ENCODE results near the gene MED27.
"Not testable (repeated sequence)": the region's sequence is repeated elsewhere in the genome, so short reads cannot be mapped to it uniquely, and the experiment has no call there.

Gene MED27

DNA sequence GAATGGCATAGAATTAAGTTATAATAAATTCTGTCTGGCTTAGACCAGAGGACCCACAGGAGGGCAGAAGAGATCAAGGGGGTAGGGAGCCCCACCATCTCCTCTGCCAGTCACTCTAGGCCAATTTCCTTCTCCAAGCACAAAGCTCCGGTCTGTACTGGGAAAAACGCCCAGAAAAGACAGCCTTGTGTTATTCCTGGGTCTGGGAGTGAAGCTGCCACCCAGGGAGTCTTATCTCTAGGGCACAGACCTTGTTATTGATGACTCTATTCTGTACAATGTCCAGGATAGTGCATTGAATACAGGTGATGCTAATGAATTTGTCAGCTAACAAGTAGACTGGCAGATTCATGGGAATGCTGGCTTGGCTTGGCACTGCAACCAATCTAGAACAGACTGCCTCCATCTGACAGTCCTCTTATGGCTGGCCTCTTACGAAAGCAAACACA is 60.7 kb downstream of the MED27 start:
- DNase-seq (ENCODE audit: low read depth), result no peak

GRCh38 chr9:132016456-132016855 is 63.2 kb downstream of the MED27 start:
- no peak for DNase-seq (ENCODE audit: low read depth)

DNA sequence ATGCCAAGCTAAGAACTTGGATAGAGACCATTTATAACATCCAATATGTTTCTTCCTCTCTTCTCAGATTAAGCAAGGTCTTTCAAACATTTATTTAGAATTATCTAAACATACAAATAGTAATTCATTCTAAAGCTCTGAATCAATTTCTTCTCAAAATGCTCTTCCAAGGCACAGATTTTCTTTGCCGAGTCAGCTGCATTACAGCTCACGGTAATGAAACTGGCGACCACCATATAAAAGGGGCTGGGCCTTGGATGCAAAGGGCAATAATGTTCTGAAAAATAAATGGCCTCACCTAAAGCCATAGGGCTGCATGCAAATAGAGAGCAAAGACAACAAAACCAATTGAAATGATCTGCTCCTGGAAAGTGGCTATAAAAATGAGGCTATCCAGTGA is 63.8 kb downstream of the MED27 start:
- no peak for DNase-seq (ENCODE audit: low read depth)

GRCh38 chr9:132014218-132014805 is 65.4 kb downstream of the MED27 start:
- no peak for DNase-seq (ENCODE audit: low read depth)

GRCh38 chr9:132012704-132013357 is 66.8 kb downstream of the MED27 start:
- DNase-seq (ENCODE audit: low read depth), result no peak

GRCh38 chr9:132011896-132012295 is 67.8 kb downstream of the MED27 start:
- DNase-seq (ENCODE audit: low read depth), result no peak

DNA sequence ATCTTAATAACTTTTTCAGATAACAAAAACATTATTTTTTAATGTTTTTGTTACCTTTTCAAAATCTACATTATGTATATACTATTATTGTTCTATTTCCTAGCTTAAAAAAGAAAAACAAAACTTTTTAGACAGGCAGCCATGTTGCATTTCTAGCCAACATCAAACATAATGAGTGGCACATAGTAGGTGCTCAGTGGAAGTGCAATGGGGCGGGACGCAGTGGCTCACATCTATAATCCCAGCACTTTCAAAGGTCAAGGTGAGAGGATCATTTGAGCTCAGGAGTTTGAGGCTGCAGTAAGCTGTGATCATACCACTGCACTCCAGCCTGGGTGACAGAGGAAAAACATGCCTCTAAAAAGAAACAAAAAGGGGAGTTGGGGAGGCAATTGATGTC is 68.4 kb downstream of the MED27 start:
- no peak for DNase-seq (ENCODE audit: low read depth)

DNA sequence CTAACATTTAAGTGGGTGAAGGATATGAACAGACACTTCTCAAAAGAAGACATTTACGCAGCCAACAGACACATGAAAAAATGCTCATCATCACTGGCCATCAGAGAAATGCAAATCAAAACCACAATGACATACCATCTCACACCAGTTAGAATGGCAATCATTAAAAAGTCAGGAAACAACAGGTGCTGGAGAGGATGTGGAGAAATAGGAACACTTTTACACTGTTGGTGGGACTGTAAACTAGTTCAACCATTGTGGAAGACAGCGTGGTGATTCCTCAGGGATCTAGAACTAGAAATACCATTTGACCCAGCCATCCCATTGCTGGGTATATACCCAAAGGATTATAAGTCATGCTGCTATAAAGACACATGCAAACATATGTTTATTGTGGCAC is 69.5 kb downstream of the MED27 start:
- not testable (repeated sequence) for DNase-seq (ENCODE audit: low read depth)

DNA sequence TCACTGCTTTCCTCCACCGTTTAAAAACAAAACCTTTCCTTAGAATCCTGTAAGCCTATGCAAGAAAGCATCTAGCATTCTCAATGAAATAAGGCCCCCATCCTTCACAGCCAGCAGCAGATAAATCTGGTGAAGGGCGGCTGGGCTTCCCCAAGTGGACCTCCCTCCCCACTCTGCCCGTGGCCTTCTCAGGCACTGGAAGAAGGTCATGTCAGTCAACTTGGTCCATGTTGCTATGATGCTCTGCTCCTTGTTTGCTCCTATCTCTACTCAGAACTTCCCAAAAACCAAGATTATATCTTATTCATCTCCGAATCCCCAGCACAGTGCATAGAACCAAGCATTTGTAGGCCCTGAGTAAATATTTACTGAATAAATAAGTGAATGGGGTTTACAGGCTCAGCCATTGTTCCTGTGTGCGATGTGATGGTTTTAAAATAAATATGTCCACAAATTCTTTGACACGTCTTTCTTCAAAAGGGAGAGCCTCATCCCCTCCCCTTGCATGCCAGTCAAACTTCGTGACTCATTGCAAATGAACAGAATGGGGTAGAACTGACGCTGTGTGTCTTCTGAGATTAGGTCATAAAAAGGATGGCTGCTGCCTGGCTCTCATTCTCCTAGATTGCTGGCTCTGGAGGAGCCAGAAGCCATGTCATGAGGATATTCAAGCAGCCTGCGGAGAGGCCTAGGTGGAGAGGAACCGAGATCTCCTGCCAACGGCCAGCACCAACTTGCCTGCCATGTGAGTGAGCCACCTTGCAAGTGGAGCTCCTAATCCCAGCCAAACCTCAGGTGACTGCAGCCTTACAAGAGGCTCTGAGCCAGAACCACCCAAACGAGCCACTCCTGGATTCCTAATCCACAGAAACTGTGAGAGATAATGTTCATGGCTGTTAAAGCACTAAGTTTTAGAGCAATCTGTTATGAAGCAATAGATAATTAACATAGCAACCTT is 70.5 kb downstream of the MED27 start:
- no peak for DNase-seq (ENCODE audit: low read depth)

DNA sequence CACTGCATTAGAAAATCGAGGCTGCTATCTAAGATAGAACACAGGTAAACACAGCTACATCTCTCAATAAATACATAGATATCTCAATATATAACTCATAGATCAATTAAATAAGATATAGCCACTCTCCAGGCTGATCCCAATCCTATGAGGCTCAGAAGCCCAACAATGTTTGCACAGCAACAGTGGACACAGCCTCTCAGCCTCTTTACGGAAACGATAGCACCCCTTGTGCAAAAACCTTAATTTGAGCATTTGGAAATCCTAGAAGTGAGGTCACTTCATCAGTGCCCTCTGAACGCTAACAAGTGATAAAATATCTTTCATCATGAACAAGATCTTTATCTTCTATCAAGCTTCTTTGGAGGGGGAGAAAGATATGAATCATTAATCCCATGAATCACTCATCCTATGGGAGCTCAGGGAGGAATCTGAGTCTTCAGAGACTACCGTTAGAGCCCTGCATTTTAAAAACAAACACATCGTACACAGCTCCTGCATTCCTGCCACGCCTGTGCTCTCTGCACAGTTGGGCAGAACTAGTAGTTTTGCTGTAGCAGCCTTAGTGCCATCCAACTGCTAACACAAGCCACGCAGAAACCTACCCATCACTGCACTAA is 71.4 kb downstream of the MED27 start:
- peak; percentile 15 for DNase-seq (ENCODE audit: low read depth)

DNA sequence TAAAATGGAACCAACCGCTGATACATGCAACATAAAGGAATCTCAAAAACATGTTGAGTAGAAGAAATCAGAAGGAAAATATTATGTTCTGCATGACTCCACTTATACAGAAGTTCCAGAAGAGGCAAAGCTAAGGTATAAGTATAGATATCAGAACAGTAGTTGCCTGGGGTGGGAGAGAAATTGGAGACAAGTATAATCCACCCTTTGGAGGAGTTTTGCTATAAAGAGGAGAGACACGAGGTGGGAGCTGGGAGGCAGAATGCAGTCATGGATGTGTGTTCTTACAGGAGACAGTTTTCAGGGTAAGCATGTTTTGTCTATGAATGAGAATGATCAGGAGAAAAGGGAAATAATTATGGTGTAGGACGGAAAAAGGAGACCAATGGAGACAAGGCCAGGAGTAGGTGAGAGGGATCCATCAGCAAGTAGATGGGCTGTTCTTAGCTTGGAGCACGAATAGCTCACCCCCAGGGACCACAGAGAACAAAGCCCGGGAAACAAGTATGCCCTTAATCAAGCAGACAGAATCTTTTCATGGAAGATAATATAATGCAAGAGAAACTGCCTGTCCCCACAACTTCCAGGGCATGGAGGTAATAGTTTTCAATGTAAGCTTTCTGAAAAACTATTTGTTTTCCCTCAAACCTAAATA is 72.2 kb downstream of the MED27 start:
- no peak for DNase-seq (ENCODE audit: low read depth)

DNA sequence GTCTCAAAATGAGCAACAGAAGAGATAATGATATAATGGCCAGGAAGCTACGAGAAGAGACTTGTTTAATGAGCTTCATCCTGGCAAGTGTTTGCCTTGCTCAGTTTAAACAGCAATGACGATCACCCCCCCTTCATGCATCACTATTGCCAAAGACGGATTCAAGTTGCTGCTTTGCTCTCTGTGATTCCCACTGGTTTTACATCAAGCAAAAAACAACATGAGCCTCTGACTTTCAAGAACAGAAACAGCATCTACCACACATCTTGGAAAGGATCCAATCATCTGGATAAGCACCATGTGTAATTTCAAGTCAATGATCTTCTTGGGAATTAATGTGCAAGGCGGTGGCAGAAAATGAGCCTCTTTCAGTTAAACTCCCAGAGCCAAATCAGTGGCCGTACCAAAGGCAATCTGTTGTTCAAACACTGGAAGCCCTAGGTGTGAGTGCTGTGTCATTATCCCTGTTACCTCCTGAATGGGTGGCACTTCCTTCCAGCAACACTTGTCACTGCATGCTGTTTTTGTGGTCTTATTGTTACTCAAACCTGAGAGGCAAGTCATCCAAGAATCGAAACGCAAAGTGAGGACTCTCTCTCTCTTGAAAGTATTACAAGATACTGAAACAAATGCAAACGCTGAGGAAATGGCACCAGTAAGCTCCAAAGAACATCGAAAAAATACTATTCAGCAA is 72.8 kb downstream of the MED27 start:
- DNase-seq (ENCODE audit: low read depth), result peak; percentile 65

GRCh38 chr9:132005899-132006298 is 73.8 kb downstream of the MED27 start:
- no peak for DNase-seq (ENCODE audit: low read depth)

DNA sequence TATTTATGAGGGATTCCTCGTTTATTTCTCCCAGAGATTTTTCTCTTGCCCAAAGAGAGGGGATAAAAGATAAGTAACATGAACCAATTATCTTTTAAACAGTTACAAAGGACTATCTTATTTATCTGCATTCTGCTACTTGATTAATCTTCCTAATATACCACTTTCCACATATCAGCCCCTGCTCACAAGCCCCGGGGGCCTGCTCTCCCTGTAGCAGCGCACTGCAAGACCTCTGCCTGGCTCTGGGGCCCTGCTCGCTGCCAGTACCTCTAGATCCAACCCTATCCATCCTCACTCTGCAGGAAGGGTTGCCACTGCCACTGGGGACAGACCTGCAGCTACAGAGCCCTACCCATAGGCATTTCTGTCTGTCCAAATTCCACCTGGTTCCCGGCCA is 75.3 kb downstream of the MED27 start:
- no peak for DNase-seq (ENCODE audit: low read depth)

- DNase-seq (ENCODE audit: low read depth), result no peak
Measured at GRCh38 chr9:132003896-132004295, 75.8 kb downstream of the MED27 start.

DNA sequence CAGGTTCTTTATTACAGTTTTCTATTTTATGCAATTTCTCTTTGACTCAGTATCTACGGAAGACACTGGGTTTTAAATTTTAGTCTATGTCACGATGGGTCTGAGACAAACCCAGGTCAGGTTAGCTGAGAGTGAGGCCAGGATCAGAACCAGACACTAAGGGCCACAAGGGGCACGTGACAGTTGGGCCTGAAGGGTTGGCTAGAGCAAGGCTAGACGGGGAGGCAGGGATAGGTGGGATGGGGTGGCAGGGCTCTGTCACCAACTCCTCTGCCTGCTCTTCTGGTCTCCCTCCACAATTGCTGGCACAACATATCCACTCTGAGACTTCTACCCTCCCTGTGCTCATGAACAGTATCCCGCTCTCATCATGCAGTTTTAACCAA is 76.4 kb downstream of the MED27 start:
- no peak for DNase-seq (ENCODE audit: low read depth)

- DNase-seq (ENCODE audit: low read depth), result no peak
Measured at GRCh38 chr9:132002643-132003318, 76.9 kb downstream of the MED27 start.

DNA sequence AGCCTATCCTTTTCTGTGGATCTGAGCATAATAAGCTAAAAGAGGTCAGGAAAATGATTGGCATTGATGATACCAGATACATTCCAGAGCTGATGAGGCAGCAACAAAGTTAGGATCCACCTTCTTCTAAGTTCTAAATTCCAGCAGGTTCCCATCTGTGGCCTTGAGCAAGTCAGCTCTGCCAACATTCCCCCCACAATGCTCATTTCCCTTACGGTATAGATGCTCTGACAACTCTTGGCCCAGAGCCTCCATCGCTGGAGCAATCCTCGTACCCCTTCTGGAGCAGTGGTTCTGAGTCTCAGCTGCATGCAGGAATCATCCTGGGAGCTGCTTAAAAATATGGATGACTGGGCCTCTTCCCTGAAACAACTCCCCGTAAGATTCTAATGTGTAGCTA is 78.1 kb downstream of the MED27 start:
- DNase-seq (ENCODE audit: low read depth), result no peak

GRCh38 chr9:132000659-132001058 is 79.0 kb downstream of the MED27 start:
- no peak for DNase-seq (ENCODE audit: low read depth)

- peak; percentile 56 for DNase-seq (ENCODE audit: low read depth)
Measured at GRCh38 chr9:131999692-132000551, 79.7 kb downstream of the MED27 start.
